Measurements from ENCODE around the gene JUNB. TPM values are rescaled to one million over a fixed set of nuclear protein-coding genes. Genes with fewer than 3 reads are reported as not detected.
A peak's percentile ranks its signal among the peaks of the same experiment; 100 is the strongest.

JUNB gene
- total RNA-seq, 1 experiment from 2014 or later, result 194 TPM

DNA sequence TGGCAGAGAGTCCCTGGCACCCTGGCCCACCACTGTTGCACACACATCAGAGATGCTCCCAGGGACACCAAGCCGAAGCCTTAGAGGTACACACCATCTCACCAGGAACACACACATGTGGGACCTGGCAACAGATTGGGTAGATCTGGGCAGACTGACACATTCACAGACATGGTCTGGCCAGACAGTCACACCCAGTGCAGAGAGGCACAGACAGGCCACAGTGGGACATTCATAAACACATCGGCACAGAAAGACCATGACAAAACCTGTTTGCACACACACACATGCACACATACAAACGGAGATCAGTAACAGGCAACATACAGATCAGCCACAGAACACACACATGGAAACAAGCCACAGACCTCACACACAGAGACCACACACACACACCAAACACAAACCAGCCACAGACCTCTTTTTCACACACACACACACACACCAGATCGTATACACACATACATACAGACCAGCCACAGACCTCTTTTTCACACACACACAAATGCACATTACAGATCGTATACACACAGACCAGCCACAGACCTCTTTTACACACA is 6.3 kb upstream of the JUNB start:
- POLR2A ChIA-PET, result no interaction called here
- DNase-seq (ENCODE audit: low read depth, low spot score) (no peak), ATAC-seq (no peak)
- H4K20me1 ChIP-seq (ENCODE audit: insufficient read depth), result no peaks in the 10 kb centered on the region
- H3K4me3 ChIP-seq (replicated peaks in 1 of 2; ENCODE audit: low read depth in 1 of 2, low read length in 2 of 2), result no peak overlapping the region
- H3K9me2 ChIP-seq (ENCODE audit: insufficient read depth), result no peaks in the 10 kb centered on the region
- H3K9ac ChIP-seq (ENCODE audit: low read length), result peak overlapping the region; percentile 14
- TF ChIP-seq, protein P1, sequence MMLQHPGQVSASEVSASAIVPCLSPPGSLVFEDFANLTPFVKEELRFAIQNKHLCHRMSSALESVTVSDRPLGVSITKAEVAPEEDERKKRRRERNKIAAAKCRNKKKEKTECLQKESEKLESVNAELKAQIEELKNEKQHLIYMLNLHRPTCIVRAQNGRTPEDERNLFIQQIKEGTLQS (IDR thresholded peaks at IDR 0.05), result no peak
- TF ChIP-seq POLR2AphosphoS5 (IDR thresholded peaks at IDR 0.05; ENCODE audit: low read depth, low read length) (no peak), RAD21 (IDR thresholded peaks at IDR 0.05; ENCODE audit: low read depth) (no peak), ZFX (IDR thresholded peaks at IDR 0.05) (no peak), EGR1 (IDR thresholded peaks at IDR 0.05; ENCODE audit: low read depth) (no peak), SIN3A (IDR thresholded peaks at IDR 0.05; ENCODE audit: low read depth) (no peak), EZH2phosphoT487 (IDR thresholded peaks at IDR 0.05; ENCODE audit: borderline replicate concordance) (no peak)
- TF ChIP-seq, protein P2, sequence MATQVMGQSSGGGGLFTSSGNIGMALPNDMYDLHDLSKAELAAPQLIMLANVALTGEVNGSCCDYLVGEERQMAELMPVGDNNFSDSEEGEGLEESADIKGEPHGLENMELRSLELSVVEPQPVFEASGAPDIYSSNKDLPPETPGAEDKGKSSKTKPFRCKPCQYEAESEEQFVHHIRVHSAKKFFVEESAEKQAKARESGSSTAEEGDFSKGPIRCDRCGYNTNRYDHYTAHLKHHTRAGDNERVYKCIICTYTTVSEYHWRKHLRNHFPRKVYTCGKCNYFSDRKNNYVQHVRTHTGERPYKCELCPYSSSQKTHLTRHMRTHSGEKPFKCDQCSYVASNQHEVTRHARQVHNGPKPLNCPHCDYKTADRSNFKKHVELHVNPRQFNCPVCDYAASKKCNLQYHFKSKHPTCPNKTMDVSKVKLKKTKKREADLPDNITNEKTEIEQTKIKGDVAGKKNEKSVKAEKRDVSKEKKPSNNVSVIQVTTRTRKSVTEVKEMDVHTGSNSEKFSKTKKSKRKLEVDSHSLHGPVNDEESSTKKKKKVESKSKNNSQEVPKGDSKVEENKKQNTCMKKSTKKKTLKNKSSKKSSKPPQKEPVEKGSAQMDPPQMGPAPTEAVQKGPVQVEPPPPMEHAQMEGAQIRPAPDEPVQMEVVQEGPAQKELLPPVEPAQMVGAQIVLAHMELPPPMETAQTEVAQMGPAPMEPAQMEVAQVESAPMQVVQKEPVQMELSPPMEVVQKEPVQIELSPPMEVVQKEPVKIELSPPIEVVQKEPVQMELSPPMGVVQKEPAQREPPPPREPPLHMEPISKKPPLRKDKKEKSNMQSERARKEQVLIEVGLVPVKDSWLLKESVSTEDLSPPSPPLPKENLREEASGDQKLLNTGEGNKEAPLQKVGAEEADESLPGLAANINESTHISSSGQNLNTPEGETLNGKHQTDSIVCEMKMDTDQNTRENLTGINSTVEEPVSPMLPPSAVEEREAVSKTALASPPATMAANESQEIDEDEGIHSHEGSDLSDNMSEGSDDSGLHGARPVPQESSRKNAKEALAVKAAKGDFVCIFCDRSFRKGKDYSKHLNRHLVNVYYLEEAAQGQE (IDR thresholded peaks at IDR 0.05; ENCODE audit: low read depth), result no peak
- TF ChIP-seq, protein P3, sequence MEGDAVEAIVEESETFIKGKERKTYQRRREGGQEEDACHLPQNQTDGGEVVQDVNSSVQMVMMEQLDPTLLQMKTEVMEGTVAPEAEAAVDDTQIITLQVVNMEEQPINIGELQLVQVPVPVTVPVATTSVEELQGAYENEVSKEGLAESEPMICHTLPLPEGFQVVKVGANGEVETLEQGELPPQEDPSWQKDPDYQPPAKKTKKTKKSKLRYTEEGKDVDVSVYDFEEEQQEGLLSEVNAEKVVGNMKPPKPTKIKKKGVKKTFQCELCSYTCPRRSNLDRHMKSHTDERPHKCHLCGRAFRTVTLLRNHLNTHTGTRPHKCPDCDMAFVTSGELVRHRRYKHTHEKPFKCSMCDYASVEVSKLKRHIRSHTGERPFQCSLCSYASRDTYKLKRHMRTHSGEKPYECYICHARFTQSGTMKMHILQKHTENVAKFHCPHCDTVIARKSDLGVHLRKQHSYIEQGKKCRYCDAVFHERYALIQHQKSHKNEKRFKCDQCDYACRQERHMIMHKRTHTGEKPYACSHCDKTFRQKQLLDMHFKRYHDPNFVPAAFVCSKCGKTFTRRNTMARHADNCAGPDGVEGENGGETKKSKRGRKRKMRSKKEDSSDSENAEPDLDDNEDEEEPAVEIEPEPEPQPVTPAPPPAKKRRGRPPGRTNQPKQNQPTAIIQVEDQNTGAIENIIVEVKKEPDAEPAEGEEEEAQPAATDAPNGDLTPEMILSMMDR (IDR thresholded peaks at IDR 0.05 in 2 of 3, conservative IDR thresholded peaks at IDR 0.05 in 1 of 3; ENCODE audit: borderline replicate concordance in 1 of 3, insufficient read depth in 1 of 3, low read depth in 2 of 3, low read length in 2 of 3), result no peak
- H3K27me3 ChIP-seq (ENCODE audit: insufficient read depth, low read length), result no peaks in the 10 kb centered on the region
- intact Hi-C loops (cut with micrococcal nuclease), result no loop called here
- H3K4me2 ChIP-seq (ENCODE audit: low read length), result peak overlapping the region; percentile 61
- CTCF ChIA-PET, result interaction anchor here (0.6 kb wide), 1 partner anchor 9 kb away, joined by 4 read pairs; no protein-coding TSS in a partner anchor
- no peaks in the 10 kb centered on the region for H3K9me3 ChIP-seq (ENCODE audit: control insufficient read depth in 1 of 2, insufficient read depth in 1 of 2, low read depth in 1 of 2, low read length in 2 of 2)
- H3K79me2 ChIP-seq (ENCODE audit: insufficient read depth, low read length), result no peaks in the 10 kb centered on the region
- peaks cover 74 to 85% of the 10 kb centered on the region in 2 experiments for H3K4me1 ChIP-seq (ENCODE audit: control insufficient read depth in 1 of 2, insufficient read depth in 2 of 2, low read length in 2 of 2)
- peak overlapping the region; percentile 89 for H3K27ac ChIP-seq (ENCODE audit: low read depth, low read length)
- no peak overlapping the region for H2AFZ ChIP-seq (ENCODE audit: low read depth, low read length, poor library complexity, severe bottlenecking)
- H3K36me3 ChIP-seq (ENCODE audit: control insufficient read depth in 1 of 2, insufficient read depth in 2 of 2, low read length in 2 of 2), result no peaks in the 10 kb centered on the region
- RAD21 ChIA-PET (ENCODE audit: low non-redundant PET in 1 of 2, low total read pairs in 2 of 2, uncharacterized antibody in 2 of 2, unreplicated experiment in 2 of 2), result no interaction called here
- BruUV-seq (replicated peaks), result no TSS peak
